GM19324 (cell line): ENCODE data around the gene FHOD1.

Experiments used
- ATAC-seq: cut with Tn5 transposase; IDR thresholded peaks from one replicate; pipeline ENCODE4 v1.9.1; 2021; ENCODE audit warnings: mild to moderate bottlenecking, moderate library complexity; ENCODE audit not compliant: unreplicated experiment, low FRiP score

The FHOD1 gene

GRCh38 chr16:67179421-67180080, 67.7 kb downstream of the FHOD1 start:
- no peak for ATAC-seq
